Hepatocyte (in vitro differentiated cells): Measurements from ENCODE around the gene BHLHE23. TPM values are rescaled to one million over a fixed set of nuclear protein-coding genes. Genes with fewer than 3 reads are reported as not detected.
"Not testable (repeated sequence)": the region's sequence is repeated elsewhere in the genome, so short reads cannot be mapped to it uniquely, and the experiment has no call there.

Experiments used
- DNase-seq: peaks from one replicate; pipeline ENCODE4 v3.0.0-alpha.2; 2016; ENCODE audit warnings: low spot score
- H2AFZ ChIP-seq: fragments of 200-600 bp; sonication (generic); 2 replicates; pipeline ENCODE4 v1.6.0; 2016; ENCODE audit warnings: antibody characterized with exemption, mild to moderate bottlenecking
- H3K27ac ChIP-seq: fragments of 200-600 bp; sonication (generic); 2 replicates; pipeline ENCODE4 v1.5.1; 2016; ENCODE audit warnings: mild to moderate bottlenecking
- H3K27me3 ChIP-seq: fragments of 200-600 bp; sonication (generic); 2 replicates; pipeline ENCODE4 v1.6.1; 2016
- H3K36me3 ChIP-seq: fragments of 200-600 bp; sonication (generic); replicated peaks from 2 replicates; pipeline ENCODE4 v1.5.1; 2016; ENCODE audit warnings: low read depth; ENCODE audit not compliant: insufficient read depth
- H3K4me1 ChIP-seq: fragments of 200-600 bp; sonication (generic); 2 replicates; pipeline ENCODE4 v1.5.1; 2016; ENCODE audit warnings: mild to moderate bottlenecking, moderate library complexity; ENCODE audit not compliant: insufficient read depth
- H3K4me2 ChIP-seq: fragments of 200-600 bp; sonication (generic); 2 replicates; pipeline ENCODE4 v1.6.0; 2016
- H3K4me3 ChIP-seq: fragments of 200-600 bp; sonication (generic); 2 replicates; pipeline ENCODE4 v1.5.1; 2016; ENCODE audit warnings: mild to moderate bottlenecking
- H3K79me2 ChIP-seq: fragments of 200-600 bp; sonication (generic); 2 replicates; pipeline ENCODE4 v1.6.0; 2017; ENCODE audit warnings: mild to moderate bottlenecking
- H3K9me2 ChIP-seq: fragments of 200-600 bp; sonication (generic); replicated peaks from 2 replicates; pipeline ENCODE4 v1.6.0; 2017; ENCODE audit warnings: mild to moderate bottlenecking; ENCODE audit not compliant: insufficient read depth
- H3K9me3 ChIP-seq: fragments of 200-600 bp; sonication (generic); 2 replicates; pipeline ENCODE4 v1.5.1; 2016; ENCODE audit warnings: low read depth, mild to moderate bottlenecking
- H4K20me1 ChIP-seq: fragments of 200-600 bp; sonication (generic); 2 replicates; pipeline ENCODE4 v1.6.0; 2016; ENCODE audit warnings: mild to moderate bottlenecking; ENCODE audit not compliant: insufficient read depth, poor library complexity, severe bottlenecking
- EZH2 ChIP-seq: fragments of 200-600 bp; sonication (generic); IDR thresholded peaks from 2 replicates; pipeline ENCODE4 v1.6.1; 2016; ENCODE audit warnings: antibody characterized with exemption, mild to moderate bottlenecking, borderline replicate concordance
- EZH2phosphoT487 ChIP-seq: fragments of 200-600 bp; sonication (generic); IDR thresholded peaks from one replicate; pipeline ENCODE4 v1.6.1; 2018; ENCODE audit warnings: antibody characterized with exemption, mild to moderate bottlenecking, low read depth, moderate library complexity; ENCODE audit not compliant: unreplicated experiment, severe bottlenecking
- WGBS: methylation state at CpG from one replicate; pipeline ENCODE4 v1.1.6; 2016; ENCODE audit warnings: low lambda C conversion rate; ENCODE audit errors: missing lambda C conversion rate; 5-methylcytosine and 5-hydroxymethylcytosine counted together
- polyA plus RNA-seq: library from polyadenylated mRNA; unstranded; fragments of >200 nt; fragmentation: Nextera tagmentation; extraction: Ambion mirVana; gene quantifications from 2 replicates; pipeline ENCODE4 v1.2.1, GENCODE V29; 2016
- total RNA-seq: library from RNA; depleted of rRNA; stranded (reverse); fragments of >200 nt; gene quantifications from 2 replicates; pipeline ENCODE4 v1.2.3, GENCODE V29; 2014
- TF ChIP-seq, protein P1 (sequence below): fragments of 200-600 bp; sonication (generic); IDR thresholded peaks from 2 replicates; pipeline ENCODE4 v1.5.1; 2016; ENCODE audit warnings: antibody characterized with exemption, mild to moderate bottlenecking; ENCODE audit not compliant: poor library complexity

The BHLHE23 gene
- total and polyA plus RNA-seq, 2 experiments from 2014 or later: not detected

GRCh38 chr20:62962221-62962879, 44.4 kb downstream of the BHLHE23 start:
- Histone ChIP-seq H3K9me3 (no peaks in the 10 kb centered on the region), H3K27ac (no peak overlapping the region), H2AFZ (no peak overlapping the region), H3K4me1 (no peaks in the 10 kb centered on the region), H3K36me3 (no peaks in the 10 kb centered on the region), H4K20me1 (no peaks in the 10 kb centered on the region), H3K9me2 (no peaks in the 10 kb centered on the region), H3K27me3 (no peaks in the 10 kb centered on the region), H3K4me3 (no peak overlapping the region), H3K4me2 (no peak overlapping the region), H3K79me2 (no peaks in the 10 kb centered on the region)
- WGBS: 94% methylated on average over 30 of the region's 30 CpGs
- DNase-seq: no peak
- TF ChIP-seq, protein P1, sequence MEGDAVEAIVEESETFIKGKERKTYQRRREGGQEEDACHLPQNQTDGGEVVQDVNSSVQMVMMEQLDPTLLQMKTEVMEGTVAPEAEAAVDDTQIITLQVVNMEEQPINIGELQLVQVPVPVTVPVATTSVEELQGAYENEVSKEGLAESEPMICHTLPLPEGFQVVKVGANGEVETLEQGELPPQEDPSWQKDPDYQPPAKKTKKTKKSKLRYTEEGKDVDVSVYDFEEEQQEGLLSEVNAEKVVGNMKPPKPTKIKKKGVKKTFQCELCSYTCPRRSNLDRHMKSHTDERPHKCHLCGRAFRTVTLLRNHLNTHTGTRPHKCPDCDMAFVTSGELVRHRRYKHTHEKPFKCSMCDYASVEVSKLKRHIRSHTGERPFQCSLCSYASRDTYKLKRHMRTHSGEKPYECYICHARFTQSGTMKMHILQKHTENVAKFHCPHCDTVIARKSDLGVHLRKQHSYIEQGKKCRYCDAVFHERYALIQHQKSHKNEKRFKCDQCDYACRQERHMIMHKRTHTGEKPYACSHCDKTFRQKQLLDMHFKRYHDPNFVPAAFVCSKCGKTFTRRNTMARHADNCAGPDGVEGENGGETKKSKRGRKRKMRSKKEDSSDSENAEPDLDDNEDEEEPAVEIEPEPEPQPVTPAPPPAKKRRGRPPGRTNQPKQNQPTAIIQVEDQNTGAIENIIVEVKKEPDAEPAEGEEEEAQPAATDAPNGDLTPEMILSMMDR: no peak
- TF ChIP-seq EZH2 (no peak), EZH2phosphoT487 (no peak)

DNA sequence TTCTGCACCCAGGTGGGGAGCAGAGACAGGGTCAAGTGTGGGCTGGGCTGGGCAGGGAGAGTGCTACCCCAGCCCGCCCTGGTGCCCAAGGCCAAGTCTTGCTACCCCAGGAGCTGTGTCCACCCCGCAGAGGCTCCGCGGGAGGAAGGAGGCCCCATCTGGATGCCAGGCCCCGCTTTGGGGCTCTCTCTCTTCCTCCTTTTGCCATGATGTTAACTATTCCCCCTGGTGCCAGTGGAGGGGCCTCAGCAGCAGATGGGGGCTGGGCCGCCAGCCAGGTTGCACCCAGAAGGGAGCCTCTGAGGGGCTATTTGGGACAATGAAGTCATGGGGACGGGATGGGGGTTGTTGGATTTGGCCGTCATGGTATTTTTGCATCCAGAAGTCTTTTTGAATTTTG, 45.0 kb downstream of the BHLHE23 start:
- no peaks in the 10 kb centered on the region for H4K20me1 ChIP-seq
- no peaks in the 10 kb centered on the region for H3K36me3 ChIP-seq
- H3K4me1 ChIP-seq: no peaks in the 10 kb centered on the region
- no peak for DNase-seq
- H2AFZ ChIP-seq: no peak overlapping the region
- no peak overlapping the region for H3K4me3 ChIP-seq
- 98% methylated on average over 8 of the region's 8 CpGs for WGBS
- TF ChIP-seq EZH2phosphoT487 (no peak), EZH2 (no peak)
- TF ChIP-seq, protein P1: no peak
- H3K9me3 ChIP-seq: no peaks in the 10 kb centered on the region
- H3K9me2 ChIP-seq: no peaks in the 10 kb centered on the region
- no peak overlapping the region for H3K4me2 ChIP-seq
- no peaks in the 10 kb centered on the region for H3K79me2 ChIP-seq
- H3K27me3 ChIP-seq: no peaks in the 10 kb centered on the region
- no peak overlapping the region for H3K27ac ChIP-seq

DNA sequence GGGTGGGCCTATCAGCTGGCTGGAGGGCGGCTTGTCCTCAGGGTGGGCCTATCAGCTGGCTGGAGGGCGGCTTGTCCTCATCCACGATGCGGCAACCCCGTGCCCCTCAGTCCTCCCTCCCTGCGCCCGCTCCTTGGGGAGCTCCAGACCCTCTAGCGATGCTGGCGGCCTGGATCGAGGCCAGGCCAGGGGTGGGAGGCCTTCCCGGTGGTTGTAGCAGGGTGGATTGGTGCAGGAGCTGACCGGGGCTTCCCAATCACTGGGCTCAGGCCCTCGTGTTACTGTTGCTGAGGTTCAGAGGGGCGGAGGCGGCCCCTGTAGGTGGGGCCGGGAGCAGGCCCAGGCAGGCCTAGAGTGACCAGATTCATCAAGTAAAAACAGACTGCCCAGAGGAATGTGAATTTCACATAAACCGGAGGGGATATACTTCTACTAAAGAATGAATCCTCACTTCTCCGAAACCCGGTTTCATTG, 45.4 kb downstream of the BHLHE23 start:
- no peak for DNase-seq
- no peak for TF ChIP-seq EZH2
- TF ChIP-seq EZH2phosphoT487: no peak
- TF ChIP-seq, protein P1: no peak
- H4K20me1 ChIP-seq: no peaks in the 10 kb centered on the region

DNA sequence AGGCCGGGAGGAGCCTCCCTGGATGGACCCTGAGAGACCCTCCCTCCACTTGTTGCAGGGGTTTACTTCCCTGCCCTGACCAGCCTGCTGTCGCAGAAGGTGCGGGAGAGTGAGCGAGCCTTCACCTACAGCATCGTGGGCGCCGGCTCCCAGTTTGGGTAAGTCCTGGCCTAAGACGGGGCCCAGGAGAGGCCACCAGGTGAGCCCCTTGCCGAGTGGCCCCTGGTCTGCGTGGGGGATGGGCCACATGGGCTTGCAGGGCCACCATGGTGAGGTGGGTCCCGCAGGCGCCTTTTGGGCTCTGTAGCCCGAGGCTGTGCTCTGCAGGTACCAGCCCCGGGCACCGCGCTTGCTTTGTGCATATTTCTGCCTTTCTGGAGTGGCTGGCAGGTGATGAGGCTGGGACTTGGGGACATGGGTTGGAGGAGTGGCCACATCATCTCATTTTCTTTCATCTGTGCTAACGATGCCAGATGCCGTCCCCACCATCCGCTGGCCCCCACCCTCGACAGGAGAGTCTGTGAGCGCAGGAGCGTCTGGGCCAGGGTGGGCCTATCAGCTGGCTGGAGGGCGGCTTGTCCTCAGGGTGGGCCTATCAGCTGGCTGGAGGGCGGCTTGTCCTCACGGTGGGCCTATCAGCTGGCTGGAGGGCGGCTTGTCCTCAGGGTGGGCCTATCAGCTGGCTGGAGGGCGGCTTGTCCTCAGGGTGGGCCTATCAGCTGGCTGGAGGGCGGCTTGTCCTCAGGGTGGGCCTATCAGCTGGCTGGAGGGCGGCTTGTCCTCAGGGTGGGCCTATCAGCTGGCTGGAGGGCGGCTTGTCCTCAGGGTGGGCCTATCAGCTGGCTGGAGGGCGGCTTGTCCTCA, 46.1 kb downstream of the BHLHE23 start:
- not testable (repeated sequence) for H3K4me1 ChIP-seq, H3K79me2 ChIP-seq, H3K9me3 ChIP-seq, H3K36me3 ChIP-seq, H3K4me3 ChIP-seq, H4K20me1 ChIP-seq, DNase-seq, H3K27me3 ChIP-seq, H3K4me2 ChIP-seq, H3K27ac ChIP-seq, H2AFZ ChIP-seq, H3K9me2 ChIP-seq
- WGBS: 95% methylated on average over 24 of the region's 31 CpGs

More for the DNA sequence above, 45.4 kb downstream of the BHLHE23 start:
- Histone ChIP-seq H2AFZ (no peak overlapping the region), H3K9me2 (no peaks in the 10 kb centered on the region), H3K9me3 (no peaks in the 10 kb centered on the region), H3K36me3 (no peaks in the 10 kb centered on the region), H3K79me2 (no peaks in the 10 kb centered on the region), H3K27me3 (no peaks in the 10 kb centered on the region), H3K4me3 (no peak overlapping the region), H3K4me1 (peaks cover under 1% of the 10 kb centered on the region), H3K27ac (no peak overlapping the region), H3K4me2 (no peak overlapping the region)
- 88% methylated on average over 19 of the region's 19 CpGs for WGBS
